HEK293T (cell line): Measurements from ENCODE around the gene CYP21A2.
"Not testable (repeated sequence)": the region's sequence is repeated elsewhere in the genome, so short reads cannot be mapped to it uniquely, and the experiment has no call there.

ENCODE experiments used
- ARNT ChIP-seq: fragments of 450-650 bp; IDR thresholded peaks from 2 replicates; pipeline ENCODE4 v1.6.1; 2017; ENCODE audit warnings: mild to moderate bottlenecking
- BHLHE40 ChIP-seq: fragments of 450-650 bp; IDR thresholded peaks from 2 replicates; pipeline ENCODE4 v1.6.1; 2016; ENCODE audit warnings: mild to moderate bottlenecking, moderate library complexity, borderline replicate concordance
- ELF4 ChIP-seq: fragments of 450-650 bp; IDR thresholded peaks from 2 replicates; pipeline ENCODE4 v1.6.1; 2017; ENCODE audit warnings: antibody characterized with exemption
- FOXA1 ChIP-seq: fragments of 450-650 bp; IDR thresholded peaks from 2 replicates; pipeline ENCODE4 v1.6.1; 2016; ENCODE audit warnings: mild to moderate bottlenecking
- FOXK2 ChIP-seq: fragments of 450-650 bp; IDR thresholded peaks from 2 replicates; pipeline ENCODE4 v1.6.1; 2016; ENCODE audit warnings: mild to moderate bottlenecking
- FOXM1 ChIP-seq: fragments of 450-650 bp; IDR thresholded peaks from 2 replicates; pipeline ENCODE4 v1.6.1; 2017; ENCODE audit warnings: mild to moderate bottlenecking, borderline replicate concordance
- L3MBTL2 ChIP-seq: fragments of 450-650 bp; conservative IDR thresholded peaks from 2 replicates; pipeline ENCODE4 v1.6.1; 2016; ENCODE audit warnings: mild to moderate bottlenecking
- LEF1 ChIP-seq: fragments of 450-650 bp; IDR thresholded peaks from 2 replicates; pipeline ENCODE4 v1.6.1; 2017; ENCODE audit warnings: mild to moderate bottlenecking, borderline replicate concordance
- NFRKB ChIP-seq: fragments of 450-650 bp; IDR thresholded peaks from 2 replicates; pipeline ENCODE4 v1.6.1; 2016; ENCODE audit warnings: mild to moderate bottlenecking, moderate library complexity
- SP1 ChIP-seq: fragments of 450-650 bp; IDR thresholded peaks from 2 replicates; pipeline ENCODE4 v1.6.1; 2017
- SUZ12 ChIP-seq: fragments of 450-650 bp; IDR thresholded peaks from 2 replicates; pipeline ENCODE4 v1.6.1; 2016; ENCODE audit warnings: mild to moderate bottlenecking
- TARDBP ChIP-seq: fragments of 450-650 bp; IDR thresholded peaks from 2 replicates; pipeline ENCODE4 v1.6.1; 2016
- ZNF384 ChIP-seq: fragments of 450-650 bp; IDR thresholded peaks from 2 replicates; pipeline ENCODE4 v1.6.1; 2016
- TF ChIP-seq, protein P1 (sequence below): fragments of 450-650 bp; IDR thresholded peaks from 2 replicates; pipeline ENCODE4 v1.6.1; 2016

DNA sequence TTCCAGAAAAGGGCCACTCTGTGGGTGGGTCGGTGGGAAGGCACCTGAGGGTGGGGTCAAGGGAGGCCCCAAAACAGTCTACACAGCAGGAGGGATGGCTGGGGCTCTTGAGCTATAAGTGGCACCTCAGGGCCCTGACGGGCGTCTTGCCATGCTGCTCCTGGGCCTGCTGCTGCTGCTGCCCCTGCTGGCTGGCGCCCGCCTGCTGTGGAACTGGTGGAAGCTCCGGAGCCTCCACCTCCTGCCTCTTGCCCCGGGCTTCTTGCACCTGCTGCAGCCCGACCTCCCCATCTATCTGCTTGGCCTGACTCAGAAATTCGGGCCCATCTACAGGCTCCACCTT lies 32.7 kb upstream of the CYP21A2 start:
- TF ChIP-seq BHLHE40, NFRKB, SP1, TARDBP, SUZ12, ZNF384, ELF4, FOXA1, FOXK2, LEF1, FOXM1, ARNT, L3MBTL2: not testable (repeated sequence)
- TF ChIP-seq, protein P1, sequence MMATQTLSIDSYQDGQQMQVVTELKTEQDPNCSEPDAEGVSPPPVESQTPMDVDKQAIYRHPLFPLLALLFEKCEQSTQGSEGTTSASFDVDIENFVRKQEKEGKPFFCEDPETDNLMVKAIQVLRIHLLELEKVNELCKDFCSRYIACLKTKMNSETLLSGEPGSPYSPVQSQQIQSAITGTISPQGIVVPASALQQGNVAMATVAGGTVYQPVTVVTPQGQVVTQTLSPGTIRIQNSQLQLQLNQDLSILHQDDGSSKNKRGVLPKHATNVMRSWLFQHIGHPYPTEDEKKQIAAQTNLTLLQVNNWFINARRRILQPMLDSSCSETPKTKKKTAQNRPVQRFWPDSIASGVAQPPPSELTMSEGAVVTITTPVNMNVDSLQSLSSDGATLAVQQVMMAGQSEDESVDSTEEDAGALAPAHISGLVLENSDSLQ = not testable (repeated sequence)
